Smooth muscle cell of the brain vasculature (primary cell): ENCODE results near the gene ID4.
A peak's percentile ranks its signal among the peaks of the same experiment; 100 is the strongest.

ENCODE experiments used
- DNase-seq: peaks from one replicate; pipeline ENCODE4 v3.0.0-alpha.2; 2012; ENCODE audit warnings: low read depth, low spot score

The ID4 gene

DNA sequence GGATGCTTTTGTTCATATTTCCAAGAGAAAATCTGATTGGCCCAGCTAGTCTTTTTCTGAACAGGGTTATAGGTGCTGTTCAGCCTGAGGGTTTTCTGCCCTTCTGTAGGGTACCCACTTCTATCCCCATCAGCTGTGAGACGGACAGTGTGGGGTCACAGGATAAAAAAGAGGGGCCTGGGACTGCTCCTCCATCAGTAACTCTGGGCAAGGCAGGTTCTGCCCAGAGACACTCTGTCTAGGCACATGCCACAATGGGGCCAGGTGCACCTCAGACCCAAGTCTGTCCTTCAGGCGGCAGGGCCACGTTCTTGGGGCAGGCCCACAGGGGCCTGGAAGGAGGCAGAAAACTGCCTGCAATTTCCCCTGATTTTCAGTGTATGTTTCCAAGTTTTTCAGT lies 20.0 kb downstream of the ID4 start:
- no peak for DNase-seq

DNA sequence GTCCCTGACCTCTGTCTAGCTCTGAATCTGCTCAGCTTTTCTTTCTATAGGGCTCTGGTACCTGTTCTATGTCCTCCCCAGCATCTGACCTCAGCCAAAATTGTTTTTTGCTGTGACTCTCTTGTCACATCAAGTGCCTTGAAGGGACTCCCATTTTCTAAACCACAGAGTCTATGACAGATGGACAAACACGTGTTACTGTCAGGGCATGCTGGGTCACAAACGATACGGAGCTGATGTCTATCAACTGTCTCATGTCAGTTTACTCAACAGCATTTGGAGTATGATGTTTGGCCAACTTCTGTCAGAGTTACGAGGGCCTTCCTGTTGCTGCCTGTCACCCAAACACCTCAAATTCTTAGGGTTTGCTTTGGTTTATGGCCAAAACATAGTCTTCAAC lies 20.5 kb downstream of the ID4 start:
- no peak for DNase-seq

DNA sequence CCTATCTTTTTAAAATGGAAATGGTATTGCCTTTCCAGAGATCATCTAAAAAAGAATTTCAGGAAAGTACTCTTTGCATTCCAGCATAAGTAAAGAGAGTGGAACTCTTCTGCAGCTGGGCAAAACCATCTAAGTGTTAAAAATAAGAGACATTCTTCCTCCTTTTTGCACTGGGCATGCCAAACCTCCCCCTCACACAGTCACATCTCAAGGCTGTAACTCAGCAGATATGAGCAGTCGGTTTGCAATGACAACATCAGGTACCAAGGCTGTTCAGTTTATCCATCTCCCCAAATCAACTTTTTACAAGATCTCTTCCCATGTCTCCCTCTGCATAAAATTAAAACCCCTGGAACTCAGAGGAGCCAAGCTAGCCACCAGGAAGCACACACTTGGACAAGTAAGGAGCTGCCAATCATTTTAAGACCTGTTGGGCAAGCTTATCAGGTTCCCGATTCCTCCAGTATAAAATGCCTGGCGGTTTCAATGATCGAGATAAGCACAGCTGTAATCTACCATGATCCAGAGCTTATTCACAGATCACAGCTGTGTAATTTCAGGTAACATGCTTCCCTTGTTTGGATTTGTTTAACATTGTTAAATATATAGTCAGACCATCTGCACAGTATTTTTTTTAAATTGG lies 23.2 kb downstream of the ID4 start:
- DNase-seq: no peak

DNA sequence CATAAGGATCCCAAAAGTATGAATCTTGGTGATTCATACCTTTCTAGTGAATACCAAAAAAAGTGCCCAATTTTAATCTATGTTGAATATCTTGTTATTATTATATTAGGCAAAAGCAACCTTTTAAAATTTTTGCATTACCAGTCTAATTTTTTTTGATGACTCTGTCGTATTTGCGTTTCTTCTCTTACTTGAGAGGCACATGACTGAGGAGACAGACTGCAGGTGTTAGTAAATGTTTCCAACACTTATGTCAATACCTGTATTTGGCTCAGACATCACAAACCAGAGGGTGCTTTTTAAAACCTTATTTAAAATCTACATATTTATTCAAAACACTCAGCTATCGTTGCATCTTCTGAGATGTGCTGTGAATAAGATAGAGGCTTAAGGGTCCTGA lies 27.1 kb downstream of the ID4 start:
- no peak for DNase-seq

DNA sequence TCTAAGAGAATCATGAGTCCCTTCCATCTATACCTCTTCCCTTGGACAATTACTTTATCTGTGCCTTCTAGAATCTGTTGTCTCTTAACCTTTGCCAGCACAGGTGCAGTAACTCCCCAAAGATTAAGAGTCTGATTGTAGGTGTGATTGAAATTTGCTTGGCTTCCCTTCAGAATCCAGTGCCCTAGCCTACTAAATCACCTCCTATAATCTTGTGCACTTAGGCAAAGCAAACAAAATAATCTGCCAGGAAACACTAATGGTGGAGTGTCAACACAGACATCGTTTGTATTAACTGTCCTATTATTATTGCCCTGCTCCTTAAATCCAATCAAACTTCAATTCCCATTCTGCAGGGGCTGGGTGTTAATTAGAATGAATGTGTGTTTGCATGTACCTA lies 28.0 kb downstream of the ID4 start:
- no peak for DNase-seq

DNA sequence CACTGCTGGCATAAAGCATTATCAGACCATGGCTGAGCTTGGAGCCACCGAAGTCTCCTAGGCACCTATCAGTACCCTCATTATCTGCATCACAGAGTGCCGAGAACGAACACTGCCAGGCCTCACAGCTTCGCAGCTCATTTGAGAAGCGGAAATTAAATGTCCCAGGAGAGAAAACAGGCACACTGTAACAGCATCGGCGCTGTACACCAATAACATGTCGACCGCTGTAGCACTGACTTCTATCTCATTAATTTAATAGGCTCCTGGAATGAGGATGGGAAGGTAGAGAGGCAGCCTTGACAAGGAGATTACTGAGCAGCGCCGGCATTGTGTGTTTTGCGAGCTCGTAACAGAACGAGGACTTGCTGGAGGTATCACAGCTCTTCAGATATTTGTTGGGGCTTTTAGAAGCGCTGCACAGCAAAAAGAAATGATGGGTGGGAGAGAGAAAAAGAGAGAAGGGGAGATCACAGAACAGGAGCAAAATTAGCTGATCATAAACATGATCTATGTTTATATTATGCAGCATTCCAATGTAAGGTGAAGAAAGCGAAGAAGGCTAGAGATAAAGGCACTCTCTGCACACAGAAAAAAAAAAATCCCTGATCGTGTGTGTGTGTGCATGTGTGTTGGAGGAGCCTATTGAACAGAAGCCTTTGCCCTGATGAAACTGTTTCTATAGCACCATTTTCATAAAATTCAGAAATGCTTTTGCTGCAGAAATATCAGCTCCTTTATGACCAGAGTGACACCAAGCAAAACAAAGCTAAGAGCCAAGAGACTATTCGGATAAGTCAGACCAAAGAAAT lies 29.2 kb downstream of the ID4 start:
- no peak for DNase-seq

DNA sequence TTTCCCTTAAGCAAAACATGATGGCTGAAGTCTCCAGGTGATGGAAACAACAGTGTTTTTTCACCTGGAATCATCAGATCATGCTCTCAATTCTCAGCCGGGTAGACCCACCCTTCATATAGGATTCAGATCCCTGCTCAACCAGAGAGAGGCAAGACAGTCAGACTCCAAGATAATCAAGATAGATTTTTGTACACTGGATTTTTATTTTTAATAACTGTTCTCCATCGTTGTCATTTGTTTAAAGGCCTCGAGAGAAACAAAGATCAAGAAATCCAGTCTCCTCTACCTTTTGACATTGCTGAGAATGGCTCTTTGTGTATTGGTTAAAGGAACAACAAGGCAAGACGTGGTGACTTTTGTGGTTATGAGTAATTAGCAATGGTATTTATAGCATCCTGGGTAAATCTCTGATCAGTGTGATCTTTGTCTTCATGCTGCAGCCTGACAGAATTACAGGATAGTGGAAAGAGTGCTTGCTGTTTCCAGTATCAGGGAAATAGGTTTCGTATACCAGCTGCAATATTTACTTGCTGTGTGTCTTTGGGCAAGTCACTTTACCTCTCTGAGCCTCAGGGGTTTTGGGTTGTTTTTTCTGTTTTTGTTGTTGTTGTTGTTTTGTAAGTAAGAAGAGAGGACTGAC lies 29.9 kb downstream of the ID4 start:
- no peak for DNase-seq

DNA sequence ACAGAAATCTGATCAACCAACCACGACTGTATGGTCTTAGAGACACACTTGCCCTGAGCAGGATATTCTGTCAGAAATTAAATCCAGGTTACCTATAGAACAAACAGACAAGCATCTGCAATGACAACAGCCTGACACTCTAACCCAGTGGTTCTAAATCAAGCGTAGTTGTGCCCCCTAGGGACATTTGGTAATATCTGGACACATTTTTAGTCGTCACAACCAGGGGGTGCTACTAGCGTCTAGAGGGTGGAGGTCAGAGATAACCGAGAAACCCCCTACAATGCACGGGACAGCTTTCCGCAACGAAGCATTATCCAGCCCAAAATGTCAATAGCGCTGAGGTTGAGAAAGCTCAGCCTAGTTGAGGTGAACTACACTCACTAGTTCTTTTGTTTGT lies 32.3 kb downstream of the ID4 start:
- DNase-seq: no peak

DNA sequence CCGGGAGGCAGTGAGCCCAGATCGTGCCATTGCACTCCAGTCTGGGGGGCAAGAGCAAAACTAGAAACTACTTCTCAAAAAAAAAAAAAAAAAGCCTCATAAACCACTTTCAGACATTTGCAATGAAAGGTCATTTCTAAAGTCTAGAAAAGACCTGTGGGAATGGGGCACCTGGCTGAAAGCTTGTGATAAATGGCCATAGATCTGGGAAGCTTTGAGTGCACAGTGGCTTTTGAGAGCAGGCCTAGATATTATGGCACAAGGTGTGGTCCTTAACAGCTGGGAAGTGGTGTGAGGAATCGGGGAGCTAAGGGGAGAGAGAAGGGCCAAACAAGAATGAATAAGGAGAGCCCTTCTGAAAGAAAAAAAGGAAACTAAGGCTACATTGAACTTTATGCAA lies 33.2 kb downstream of the ID4 start:
- DNase-seq: no peak

DNA sequence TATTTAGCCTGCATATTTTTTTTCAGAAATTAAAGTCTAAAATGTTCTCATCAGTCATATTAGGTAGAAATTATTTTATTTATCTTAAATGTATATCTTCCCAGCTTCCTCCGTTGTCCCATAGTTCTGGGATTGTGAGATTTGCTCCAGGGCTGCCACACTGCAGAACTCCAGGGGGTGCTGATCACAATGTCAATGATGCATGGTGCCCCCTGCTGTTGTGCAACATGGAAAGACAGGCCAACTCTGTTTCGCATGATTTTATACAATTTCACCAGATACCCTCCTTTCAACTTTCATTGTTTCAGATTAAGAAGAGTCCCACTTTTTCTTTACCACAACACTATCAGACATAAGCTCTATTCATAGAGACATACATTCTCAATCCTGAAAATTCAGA lies 35.9 kb downstream of the ID4 start:
- DNase-seq: no peak

DNA sequence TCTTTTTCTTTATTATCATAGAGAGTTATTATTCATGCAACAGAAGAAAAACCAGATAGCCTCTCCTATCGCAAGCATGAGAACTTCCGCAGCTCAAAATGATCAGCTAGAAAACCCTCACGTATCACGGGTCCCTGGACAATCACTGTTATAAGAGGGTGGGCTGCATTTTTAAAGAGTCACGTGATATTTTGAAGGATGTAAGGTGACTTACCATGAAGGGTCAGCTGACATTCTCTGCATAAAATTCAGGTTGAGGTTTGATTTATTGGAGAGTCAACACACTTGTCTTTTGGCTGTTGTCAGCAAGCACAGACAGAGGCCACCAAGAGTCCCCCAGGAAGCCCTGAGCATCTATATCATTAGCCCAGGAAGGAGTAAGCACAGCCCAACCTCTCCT lies 39.5 kb downstream of the ID4 start:
- no peak for DNase-seq

DNA sequence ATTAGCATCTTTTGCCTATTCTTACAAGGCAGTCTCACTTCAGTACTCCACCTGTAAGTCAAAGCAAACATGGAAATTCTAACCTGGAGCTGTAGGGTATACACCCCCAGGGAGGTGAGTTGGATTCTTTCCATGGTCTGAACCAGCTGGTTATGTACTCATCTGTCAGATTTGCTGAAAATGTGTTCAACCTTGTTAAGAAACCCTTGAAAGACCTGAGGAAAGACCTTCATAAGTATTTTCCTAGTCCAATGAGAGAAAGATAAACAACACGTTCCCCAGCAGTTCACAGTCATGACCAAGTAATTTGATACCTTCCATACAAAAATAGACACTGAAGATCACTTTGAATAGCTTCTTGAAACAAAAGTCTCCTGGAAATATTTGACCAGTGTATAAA lies 42.5 kb downstream of the ID4 start:
- DNase-seq: peak; percentile 1

DNA sequence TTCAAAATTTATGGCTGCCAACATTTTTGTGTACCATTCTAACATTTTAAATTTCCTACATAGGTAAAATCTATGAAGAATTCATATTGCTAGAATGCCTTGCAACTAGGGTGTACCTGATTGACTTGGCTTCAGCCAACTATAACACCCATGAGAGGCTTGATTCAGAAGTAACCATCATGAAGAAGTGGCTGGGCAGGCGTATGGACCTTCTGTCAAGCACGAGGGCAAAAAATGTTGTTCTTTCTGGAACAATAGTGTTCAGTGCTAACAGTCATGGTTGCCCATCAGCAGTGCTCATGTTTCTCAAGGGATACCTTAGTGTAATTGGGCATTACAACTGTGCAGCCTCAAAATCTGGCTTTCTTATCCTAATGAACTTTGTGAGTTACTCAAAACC lies 42.9 kb downstream of the ID4 start:
- no peak for DNase-seq

DNA sequence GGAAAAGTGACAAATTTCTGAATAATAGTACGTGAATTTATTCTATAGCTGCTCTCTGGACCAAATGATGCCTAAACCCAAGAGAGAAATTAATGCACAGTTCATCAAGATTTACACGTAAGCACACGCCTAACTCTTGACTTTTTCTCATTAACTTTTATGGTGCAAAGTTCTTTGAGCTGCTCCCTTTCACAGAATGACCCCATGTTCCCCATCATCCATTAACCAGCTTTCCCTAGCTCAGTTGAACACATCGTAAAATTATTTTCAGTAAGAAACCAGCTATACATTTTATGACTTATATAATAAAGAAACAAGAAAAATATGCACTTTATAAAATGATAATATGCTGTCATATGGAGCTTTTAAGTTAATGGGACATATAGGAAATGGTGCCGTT lies 54.3 kb downstream of the ID4 start:
- DNase-seq: no peak
